ENCODE data around the gene RRBP1.

The RRBP1 gene

DNA sequence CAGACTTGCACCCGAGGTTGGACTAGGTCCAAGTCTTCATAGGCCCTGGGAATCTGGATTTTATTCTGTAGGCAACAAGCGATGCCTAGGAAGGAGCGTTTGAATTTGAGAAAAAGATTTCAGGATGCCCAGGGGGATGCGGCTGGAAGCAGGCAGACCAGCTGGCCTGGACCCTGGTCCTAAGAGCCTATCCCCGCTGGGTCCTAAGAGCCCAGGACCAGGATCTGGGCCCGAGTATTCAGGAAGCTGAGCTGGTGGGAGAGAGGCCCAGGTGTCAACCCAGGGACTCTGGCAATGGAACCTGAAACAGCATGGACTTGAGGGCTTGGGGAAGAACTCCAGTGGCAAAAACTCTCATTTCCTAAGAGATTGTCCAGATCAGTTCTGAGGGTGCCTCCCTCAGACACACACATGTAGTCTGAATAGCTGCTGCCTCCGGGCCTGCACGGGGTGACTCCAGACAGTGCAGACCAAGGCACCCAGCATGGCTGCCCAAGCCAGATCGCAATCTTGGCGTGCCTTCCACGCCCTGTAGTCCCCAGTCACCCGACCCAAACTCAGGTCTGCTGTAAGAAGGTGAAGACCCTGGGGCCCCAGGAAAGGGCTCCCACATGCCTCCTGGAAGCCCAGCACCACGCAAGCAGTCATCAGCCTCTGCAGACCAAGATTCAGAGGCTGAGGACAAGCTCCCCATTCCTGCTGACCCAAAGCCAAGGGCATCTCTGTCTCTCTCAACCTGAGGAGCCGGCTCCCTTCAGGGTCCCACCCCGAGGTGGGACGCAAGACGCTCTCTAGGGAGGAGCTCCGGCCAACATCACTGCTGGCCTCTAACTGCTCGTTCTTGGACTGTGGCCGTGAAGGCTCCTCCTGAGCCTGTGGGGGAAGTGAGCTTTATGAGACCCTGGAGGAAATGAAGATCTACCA, 34.4 kb downstream of the RRBP1 start:
- DNase-seq, result no peak

DNA sequence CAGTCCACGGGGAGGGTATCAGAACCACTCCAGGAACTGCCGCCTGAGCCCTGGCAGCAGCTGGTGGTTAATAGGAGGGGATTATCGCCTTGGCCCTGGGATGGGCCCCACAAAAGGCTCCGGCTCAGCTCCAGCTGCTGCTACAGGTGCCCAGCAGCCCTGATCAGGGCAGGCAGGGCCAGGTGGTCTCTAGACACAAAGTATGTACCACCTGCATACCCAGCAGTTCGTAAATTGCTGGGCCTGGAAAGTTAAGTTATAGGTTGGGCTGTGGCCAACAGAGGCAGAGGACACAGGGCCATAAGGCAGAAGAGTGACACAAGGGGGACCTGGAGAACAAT, 35.1 kb downstream of the RRBP1 start:
- DNase-seq, result peak; percentile 28 to 76

DNA sequence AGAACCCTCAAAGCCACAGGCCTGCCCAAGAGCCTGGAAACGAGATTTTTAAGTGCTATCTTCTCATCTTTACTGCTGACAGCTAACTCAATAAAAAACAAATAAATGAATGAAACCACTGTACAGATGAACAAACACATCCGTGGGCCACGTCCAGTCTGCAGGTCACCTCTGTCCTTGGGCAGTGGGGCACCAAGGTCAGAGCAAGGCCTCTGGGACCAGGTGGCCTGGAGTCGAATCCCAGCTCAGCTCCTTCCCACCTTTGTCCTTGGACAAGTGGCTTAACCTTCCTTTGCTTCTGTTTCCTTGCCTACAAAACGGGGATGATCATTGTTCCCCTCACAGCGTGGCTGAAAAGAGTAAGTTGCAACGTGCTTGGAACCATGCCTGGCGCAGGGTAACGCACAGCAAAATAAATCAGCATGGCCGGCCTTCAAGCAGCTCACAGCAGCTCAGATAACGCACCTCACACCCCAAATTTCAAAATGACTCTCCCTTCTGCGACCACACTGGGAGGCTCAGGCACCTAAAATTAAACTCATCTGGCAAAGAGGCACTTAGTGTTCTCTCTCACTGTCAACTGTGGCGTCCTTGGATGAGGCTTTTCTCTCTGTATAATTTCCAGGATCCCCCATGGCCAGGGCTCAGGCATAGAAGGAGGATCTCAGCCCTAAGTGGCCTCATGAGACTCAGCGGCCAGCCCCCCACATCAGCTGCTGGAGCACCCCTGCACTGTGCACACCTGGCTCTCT, 35.7 kb downstream of the RRBP1 start:
- peak in 1 of 2 experiments; percentile 47 for DNase-seq

DNA sequence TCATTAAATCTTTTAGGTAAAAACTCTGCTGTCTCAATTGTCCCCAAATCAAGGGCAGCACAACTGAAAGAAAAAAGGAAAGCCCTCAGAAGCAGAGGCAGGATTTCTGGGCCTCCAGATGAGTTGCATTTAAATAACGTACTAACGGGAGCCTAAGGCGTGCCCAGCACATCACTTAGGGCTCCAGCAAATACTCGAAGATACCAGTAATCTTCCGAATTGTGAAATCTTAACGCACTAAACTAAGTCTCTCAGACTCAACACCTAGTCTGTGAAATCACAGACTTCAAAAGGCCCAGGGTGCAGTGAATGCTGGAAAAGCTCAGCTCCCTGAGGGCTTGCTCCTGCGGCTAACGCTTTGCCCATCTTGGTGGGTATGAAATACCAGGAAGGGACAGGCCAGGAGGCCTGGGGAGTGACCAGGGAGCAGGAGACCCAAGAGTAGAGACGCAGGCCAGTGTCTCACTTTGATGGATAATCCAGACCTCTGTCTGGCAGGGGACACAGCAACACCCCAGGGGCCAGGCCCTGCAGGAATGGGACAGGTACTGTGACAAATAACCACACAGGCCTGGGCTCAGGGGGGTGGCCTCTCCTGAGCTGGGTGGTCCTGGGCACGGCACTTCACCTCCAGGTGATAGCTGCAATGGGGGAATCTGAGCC, 36.4 kb downstream of the RRBP1 start:
- DNase-seq, result no peak

DNA sequence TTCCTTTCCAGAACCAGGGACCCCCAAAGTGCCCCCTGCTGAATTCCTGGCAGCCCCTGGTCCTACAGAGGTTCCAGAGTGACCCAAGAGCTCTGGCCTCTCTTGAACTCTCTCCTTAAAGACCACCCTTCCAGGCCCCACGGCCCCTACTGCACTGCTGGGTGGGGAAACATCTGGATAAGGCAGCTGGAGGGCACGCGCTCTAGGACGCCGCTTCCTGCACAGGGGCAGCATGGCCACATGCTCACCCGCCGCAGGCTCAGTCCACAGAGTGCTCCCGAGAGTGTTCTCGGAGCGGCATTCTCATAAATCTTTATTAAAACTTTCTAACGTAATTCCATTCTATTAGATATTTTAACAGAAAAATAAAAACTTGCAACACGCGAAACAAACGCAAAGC, 37.0 kb downstream of the RRBP1 start:
- no peak for DNase-seq

DNA sequence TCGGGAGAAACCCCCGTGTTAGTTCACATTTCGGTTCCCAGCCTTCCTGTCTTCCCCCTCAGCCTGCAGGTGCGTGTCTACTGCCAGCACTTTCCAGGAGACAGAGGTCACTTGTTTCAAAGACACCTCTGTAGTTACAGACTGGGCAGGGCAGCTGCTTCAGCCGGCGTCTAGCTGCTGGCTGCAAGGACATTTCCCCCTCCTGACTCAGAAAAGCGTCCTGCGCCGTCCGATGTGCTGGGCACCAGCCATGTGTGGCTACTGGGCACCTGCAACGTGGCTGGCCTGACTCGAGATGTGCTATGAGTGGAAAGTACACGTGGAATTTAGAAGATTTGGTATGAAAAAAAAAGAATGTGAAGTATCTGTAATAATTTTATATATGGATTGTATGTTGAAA, 37.6 kb downstream of the RRBP1 start:
- no peak for DNase-seq

DNA sequence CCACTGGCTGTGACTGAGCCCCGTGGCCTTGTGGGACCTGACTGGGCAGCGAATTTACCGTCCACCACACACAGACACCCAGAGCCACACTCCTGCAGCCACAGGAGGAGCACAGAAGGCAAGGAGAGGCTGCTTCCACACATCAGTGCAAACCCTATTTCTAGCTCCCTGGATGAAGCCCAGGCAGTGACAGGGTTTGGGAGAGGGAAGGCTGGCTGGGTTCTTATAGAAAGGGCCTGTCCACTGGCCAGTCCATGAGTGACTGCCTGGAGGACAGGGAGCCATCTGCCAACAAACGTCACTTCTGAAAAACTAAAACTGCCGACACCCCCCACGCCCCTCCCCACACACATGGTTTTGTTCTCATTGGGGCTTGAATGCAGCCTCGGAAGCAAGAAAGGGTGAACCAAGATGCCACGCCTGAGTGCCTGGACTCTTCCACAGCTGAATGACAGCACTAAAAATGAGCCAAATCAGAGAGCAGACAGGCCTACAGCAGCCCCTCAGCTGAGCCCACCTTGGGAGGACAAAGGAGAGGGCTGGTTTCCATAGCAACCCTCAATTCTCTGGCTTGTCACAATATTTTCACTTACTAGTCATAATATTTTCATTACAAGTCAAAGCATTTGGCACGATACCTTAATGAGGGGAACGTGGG, 38.4 kb downstream of the RRBP1 start:
- no peak for DNase-seq

DNA sequence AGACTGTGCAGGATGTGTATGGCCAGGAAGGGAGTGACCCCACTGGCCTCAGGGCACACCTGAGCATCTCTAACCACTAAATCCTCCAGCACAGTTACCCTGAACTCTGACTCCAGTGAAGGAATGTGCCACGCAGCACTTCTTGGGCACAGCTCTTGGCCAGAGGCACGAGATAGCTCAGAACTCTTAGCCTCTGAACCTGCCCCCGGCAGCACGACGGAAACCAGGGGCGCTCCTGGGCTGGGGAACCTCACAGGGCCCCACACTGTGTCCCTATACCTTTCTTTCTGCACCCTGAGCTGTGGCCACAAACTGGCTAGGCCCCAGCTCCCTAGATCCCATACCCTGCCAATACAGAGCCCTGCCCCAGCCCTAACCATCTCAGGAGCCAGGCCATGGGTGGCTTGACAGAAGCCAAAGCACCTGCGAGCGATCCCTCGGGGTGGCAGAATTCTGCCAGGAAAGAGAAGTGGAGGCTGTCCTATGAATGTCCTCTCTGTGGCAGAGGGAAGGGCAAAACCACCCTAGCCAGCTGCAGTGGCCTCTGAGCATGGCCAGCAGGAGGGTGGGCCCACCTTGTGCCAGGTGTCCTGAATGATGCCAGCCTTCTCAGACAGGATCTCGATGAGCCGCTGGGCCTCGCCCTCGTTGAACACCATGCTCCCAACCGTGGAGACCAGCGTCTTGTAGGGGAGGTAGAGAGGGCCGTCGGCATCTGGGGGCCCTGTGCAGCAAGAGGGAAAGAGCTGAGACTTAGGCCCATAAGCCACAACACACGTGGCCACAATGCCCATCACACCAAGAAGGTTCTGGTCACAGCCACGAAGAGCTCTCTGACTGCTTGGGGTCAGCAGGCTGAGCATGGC, 39.4 kb downstream of the RRBP1 start:
- DNase-seq, result no peak

DNA sequence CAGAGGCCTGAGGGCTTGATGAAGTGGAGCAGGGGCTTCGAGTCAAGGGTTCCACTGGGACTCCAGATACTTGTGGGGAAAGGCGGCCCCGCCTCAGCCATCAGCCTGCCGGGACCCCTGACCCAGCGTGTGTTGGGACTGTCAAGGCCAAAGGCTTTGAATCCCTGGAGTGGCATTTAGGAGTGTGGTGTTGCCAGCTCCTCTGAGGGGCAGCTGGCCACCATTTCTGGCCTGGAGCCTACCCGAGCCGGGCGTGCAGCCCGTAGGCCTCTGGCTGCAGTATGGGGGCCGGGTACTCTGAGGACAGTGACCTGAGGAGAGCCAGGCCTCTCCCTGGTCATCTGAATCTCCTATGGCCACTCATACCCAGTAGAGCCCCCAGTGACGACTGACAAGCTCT, 40.0 kb downstream of the RRBP1 start:
- DNase-seq, result no peak

DNA sequence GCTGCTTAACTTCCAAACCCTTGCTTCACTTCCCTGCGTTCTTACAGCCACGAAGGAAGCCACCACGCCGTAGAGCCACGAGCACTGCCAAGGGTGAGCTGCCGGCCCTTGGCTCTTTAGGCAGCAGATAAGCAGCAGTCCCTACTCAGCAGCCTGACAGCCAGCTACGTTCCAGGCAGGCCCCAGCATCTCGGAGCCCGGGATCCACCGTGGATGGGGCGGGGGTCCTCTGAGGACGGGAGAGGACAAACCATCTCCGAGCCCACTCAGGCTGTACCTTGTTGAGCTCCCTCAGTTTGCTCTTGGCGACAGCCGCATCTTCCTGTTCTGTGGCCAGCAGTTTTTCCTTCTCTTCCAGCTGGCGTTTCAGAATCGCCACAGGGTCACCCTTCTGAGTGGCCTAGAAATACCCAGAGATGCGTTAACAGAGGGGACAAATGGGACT, 40.5 kb downstream of the RRBP1 start:
- no peak for DNase-seq

DNA sequence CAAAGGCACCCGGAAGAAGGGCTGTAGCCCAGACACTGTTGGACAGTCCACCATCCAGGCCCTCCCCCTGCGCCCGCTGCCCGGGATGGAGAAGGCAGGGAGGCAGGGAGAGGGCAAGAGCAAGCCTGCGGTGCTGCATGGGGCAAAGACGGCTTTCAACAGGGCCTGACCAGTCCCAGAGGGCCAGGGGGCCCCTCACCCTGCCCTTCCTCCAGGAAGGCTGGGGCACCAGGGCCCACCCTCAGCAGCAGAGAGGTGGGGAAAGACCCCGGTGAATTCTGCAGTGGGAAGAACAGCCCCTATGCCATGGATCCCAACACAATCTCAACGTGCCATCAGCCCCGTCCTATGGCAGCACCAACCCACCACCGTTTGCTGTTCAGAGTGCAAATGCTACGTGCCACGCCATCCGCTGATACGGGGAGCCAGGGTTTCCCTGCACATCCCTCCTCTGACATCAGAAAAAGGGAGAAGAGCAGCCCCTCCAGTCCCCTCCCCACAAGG, 41.1 kb downstream of the RRBP1 start:
- DNase-seq, result no peak

DNA sequence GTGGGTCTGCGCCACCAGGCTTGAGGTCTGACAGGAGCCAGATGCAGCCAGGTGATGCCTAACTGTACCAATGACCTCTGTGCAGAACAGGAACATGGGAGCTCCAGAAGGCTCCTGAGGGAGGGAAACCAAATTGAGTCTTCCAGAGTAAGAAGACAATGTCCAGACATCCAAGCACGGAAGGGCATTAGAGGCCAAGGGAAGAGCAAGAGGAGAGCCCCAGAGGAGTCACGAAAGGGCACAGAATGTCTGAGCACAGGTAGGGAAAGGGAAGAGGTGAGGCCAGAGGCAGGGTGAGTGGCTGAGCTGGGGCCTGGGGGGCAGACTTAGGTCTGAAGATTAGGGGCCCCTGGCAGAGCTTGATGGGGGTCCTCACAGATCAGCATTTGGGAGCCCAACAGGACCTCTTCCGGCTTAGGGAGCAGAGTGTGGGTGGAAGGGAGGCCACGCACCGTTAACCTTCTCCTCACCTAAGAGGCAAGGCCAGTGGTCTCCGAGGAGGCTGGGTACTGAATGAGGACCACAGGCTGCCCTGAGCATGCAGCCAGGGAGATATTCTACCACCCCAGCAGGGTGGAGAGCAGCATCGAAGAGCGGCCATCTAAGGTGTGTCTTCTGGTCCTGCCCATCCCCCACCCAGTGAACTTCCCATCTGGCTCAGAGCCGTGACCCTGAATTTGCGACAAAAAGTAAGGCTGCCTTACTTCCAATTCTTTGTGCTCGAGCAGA, 41.7 kb downstream of the RRBP1 start:
- DNase-seq, result no peak

DNA sequence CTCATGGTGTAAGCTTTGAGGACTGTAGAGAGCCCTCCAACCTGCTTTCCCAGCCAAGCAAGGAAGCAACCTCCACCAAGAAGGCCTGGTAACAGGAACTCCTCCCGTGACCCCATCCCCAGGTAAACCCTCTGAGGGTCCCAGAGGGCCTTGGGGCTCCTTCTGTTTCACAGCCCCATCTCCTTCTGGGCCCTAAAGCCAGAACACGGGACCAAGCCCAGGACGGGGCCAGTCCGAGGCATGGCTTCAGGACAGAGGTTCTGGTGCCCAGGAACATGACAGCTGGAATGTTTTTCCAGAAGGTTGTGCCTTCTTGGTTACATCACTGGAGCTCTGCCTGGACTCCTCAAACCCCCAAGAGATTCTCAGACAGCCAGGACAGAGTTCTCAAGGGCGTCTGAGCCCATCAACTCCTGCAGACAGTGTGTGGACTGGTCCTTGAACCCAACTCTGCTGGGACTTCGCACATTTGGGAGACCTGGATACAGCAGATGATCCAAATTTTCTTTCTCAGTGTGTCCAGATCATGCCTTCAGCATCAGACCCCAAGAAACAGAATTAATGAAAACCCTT, 43.1 kb downstream of the RRBP1 start:
- no peak for DNase-seq

DNA sequence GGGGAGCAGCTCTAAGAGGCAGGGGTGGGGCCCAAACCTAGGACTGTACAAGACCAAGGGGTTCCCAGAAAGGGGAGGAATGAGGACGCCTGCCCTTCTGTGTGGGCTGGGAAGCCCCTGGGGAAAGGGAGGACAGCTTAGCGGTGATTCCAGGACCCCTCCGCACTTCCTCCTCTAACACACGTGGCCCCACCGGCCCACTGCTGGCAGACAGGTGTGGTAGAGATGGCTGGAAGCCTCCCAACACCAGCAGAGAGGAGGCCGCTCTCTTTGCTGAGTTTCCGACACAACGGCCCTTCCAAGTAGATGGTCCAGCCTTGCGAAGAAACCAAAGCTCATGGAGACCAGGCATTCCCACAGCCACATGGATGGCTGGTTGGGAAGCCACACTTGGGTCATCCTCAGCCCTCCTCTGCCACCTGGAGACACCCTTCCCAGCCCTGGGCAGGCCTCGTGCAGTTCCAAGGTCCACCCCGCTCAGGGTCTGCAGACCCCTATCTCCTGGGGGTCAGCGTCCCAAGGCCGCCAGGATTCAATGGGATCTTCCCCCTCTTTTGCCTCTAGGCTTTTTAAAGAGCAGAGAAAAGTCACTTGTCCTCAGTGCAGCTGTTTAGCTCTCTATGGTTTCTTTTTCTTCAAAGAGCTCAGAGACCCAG, 43.9 kb downstream of the RRBP1 start:
- DNase-seq, result no peak

DNA sequence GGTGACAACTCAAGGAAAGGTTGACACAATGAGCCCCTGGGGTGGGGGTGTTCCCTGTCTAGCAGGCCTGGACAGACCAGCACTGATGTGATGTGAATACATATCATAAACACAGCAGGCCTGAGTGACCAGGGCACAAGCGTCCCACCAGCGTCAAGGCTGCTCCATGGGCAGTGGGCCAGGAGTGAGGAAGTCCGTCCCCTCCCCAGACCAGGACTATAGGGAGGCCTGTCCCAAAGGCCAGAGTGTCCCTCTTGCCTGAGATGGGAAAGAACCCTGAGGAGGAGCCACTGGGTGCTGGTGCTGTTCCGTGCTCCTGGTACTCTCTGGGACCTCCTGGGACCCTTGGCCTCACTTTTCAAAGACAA, 44.6 kb downstream of the RRBP1 start:
- DNase-seq, result no peak

DNA sequence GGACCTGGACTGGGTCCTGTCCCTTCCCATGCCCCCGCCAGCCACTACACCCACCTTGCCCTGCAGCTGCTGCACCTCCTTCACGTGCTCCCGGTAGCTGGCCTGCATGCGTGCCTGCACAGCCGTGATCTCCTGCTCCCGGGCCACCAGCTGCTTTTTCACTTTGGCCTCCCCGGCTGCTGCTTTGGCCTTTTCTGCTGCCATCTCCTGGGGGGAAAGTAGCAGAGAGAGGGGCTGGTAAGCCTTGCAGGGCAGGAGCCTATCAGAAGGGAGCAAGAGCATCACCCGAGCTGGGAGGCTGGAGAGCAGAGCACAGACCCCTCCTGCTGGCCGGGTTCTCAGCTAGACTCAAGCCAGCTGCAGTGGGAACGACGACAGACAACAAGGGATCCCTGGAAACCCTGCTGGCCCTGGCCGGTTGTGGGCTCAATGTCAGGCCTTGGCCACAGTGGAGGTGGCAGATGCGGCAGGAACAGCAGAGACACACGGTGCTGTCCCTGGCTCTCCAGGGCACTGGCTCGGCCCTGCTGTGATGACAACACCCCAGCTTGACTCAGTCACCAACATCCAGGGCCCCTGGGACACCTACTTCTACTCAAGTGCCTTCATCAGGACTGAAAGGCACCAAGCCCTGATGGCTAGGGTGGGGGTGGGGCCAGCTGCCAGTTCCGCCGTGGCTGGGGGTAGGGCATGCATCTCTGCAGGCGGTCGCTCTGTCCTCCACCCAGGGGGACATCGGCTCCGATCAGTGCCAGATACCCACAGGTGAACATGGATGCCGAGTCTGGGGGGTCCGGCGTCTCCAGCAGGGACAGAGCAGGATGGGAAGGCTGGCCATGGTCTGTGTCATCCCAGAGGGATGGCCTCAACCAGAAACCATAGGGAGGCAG, 45.3 kb downstream of the RRBP1 start:
- DNase-seq, result no peak

DNA sequence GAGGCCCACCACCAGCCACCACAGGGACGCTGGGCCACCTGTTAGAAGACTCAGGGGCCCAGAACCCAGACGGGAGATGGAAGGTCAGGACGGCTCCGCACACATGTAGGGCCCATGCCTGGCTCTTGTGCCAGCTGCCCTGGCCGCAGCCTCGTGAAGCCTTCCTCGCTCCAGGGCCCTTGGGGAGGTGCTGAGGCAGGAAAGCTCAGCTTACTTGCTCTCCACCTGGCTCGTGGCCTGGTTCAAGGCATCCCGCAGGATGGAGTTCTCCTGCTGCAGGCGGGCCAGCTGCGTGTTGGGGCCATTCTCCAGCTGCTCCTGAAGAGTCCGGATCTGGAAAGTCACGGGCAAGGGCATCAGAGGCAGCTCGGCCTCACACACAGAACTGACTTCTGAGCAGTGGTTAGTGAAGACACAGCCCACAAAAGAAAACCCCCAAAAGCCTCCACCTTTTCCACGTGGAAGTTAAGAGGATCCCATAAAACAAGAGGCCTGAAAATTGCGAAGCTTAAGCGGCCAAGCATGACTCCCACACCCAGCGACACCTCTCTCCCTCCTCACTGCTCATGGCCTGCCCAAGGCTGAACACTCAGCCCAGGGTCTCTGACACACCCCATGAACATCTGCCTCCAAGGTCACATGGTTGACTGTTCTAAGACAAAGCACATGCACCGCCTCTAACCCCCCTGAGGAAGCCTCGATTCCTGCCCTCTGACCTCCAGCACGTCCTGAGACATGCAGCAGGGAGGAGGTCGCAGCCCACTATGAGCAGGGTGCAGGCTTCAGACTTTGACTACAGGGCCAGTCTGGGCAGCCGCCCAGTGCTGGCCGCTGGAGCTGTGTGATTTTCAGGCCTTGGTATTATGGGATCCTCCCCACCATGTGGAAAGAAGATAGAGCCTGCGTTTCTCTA, 46.5 kb downstream of the RRBP1 start:
- no peak for DNase-seq

DNA sequence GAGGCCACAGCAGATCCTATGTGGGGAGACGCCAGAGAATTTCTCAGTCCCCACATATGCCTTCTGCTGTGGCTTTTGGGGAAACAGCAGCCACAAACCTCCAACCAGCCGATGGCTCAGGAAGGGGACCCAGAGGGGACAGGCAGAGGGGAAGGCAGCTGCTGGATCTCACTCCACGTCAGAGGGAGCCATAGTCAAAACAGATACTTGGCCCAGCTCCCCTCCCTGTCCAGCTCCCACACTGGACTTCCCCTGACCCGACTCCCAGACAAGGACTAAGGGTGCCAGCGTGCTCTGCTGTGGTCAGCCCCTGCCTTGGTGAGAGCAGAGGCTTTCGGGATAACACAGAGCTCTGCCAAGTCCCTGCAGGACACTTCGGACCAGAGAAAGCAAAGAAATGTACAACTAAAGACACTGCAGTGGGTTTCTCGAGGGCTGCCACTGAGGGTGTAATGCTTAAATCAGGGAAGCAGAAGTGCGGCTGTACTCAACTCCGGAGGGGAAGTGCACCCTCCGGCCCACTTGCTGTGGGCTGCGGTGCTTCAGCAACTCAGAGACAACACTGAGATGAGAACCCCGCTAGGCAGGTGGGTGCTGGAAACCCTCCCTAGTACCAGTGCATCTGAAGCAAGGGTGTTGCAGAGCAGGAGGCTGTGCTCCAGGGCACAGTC, 47.2 kb downstream of the RRBP1 start:
- no peak for DNase-seq

Data from NCI-H2081 (cell line).